Left cardiac atrium (tissue), 4 donors: ENCODE measurements around the gene USP47. TPM values are rescaled to one million over a fixed set of nuclear protein-coding genes. Genes with fewer than 3 reads are reported as not detected.

ENCODE experiments used
- ATAC-seq, 2 donors: fragments of 200-7000 bp; cut with Tn5 transposase; one replicate each; pipeline ENCODE4 v1.9.1; 2020; ENCODE audit warnings: mild to moderate bottlenecking in 2 of 2, moderate library complexity in 2 of 2
- DNase-seq: peaks from one replicate; pipeline ENCODE4 v3.0.0-alpha.2; 2020
- intact Hi-C, 2 donors: fragments of 100-400 bp; cut with DNase I; formaldehyde crosslinking; loops; one replicate each; pipeline versions ENCODE4 v1.14.1 to v1.15.1; 2022 to 2023
- long read RNA-seq: library from polyadenylated mRNA; unstranded; transcript quantifications from one replicate; pipeline ENCODE4 v2.0.0, GENCODE V29; 2021
- total RNA-seq, 2 donors: library from RNA; stranded (reverse); fragmentation: NEBNext Ultra II Directional; extraction: Animal tissue kit (Norgen Biotek cat#: 25700); gene quantifications; one replicate each; pipeline ENCODE4 v1.2.1, GENCODE V29; 2021
- donor health status: DM: no; HTN: yes; CAD: no.
- donor health status: DM: no; HTN: yes; CAD: no; lungs with severe emphysema.
- donor health status: DM: yes; HTN: yes; CAD: no.
- donor health status: Dilated cardiomyopathy.

Gene USP47
- total RNA-seq = 10 to 100 TPM; 48.3 to 56.4 TPM
- long read RNA-seq, full-length matches to known transcripts = 75 of 152 reads
- long read RNA-seq, partial matches to known transcripts = 65 of 152 reads
- long read RNA-seq, other reads (novel, unspliced or antisense) = 12 of 152 reads

DNA sequence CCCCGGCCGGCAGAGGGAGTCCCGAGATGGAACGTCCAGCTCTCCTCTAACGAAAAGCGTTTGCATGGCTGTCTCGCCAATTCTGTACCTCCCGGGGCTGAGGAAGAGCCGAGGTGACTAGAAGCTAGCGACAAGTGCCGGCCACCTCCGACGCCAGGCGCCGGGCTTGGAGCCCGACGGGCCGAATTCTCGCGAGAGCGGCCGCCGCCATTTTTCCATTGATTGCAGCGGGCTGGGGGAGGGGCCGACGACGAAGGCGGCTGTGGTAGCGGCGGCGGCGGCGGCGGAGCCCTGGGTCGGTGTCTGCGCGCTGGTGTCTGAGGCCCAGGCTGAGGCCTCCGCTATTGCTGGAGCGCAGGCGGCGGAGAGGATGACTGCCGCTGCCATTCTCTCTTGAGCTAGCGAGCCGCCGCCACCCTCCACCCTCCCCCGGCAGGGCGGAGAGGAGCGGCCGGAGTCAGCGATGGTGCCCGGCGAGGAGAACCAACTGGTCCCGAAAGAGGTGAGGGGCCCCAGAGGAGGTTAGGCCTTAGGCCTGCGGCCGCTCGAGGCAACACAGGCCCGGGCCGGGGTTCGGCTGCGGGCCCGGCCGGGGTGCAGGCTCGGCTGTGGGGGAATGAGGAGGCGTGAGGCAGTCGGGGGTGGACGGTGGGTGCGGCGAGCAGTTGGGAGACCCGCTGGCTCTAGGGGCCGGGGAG, at the start of gene USP47:
TSS of gene USP47 (plus strand) at position 250 of the 698 bp plus-strand sequence. CDS start at position 464, 214 bp downstream.
- ATAC-seq = peak; percentile 93 to 94
- peak; percentile 95 for DNase-seq
- intact Hi-C loops = no loop called here

- DNase-seq (no peak), ATAC-seq (no peak)
- intact Hi-C loops = no loop called here
These were observed 48.7 kb upstream of the USP47 start for GRCh38 chr11:11793073-11793472.

DNA sequence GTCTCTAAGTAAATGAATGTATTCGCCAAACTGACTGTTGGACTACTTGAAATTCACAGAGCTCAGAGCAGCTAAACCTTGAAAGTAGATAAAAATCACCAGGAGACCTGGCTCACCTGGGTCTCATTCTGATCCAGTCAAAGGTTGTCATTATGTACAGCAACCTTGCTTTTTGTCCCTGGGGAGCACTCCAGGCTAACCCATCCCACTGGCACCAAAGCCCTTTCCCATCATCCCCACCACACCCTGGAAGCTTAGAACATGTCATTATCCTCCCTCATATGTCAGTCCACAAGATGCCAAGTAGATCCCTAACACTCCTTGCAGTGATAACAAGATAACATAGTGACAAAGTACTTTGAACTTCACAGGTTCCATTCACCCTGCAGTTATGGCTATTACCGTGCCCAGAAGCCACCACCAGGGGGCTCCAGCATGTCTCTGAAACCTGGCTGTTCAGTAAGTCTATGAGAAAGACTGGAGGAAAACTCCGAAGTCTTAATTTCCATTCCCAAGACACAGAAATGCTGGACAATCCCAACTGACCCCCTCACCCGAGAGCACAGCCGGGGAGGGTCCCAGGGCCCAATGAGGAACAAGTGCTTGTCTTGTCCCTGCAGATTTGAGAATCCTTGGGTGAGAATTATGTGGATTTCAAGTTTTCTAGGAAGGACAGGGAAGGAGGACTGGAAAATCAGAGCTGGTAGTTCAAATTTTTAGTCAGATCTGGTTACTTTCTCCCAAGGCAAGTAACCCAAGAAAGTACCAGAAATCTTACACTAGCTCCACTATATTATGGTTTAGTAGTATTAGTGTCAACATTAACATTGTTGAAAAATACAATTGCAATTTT, 43.0 kb upstream of the USP47 start:
- intact Hi-C loops = loop anchor here (5.0 kb wide), 2 partner anchors 243 to 483 kb away; no protein-coding TSS in a partner anchor
- peak; percentile 71 to 91 for ATAC-seq
- peak; percentile 87 for DNase-seq

DNA sequence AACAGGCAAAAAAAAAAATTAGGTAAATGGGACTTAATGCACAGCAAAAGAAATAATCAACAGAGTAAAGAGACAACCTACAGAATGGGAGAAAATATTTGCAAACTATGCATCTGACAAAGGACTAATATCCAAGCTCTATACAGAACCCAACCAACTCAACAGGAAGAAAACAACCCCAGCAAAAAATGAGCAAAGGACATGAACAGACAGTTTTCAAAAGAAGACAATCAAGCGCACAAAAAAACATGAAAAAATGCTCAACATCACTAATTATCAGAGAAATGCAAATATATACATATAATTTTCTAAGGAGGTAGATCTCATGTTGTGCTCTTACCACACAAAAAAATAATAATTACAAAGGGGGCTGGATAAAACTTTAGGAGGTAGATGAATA, 36.5 kb upstream of the USP47 start:
- ATAC-seq (no peak), DNase-seq (no peak)
- intact Hi-C loops = loop anchor here in 1 of 2 donors (10.0 kb wide), 2 partner anchors 90 to 240 kb away; no protein-coding TSS in a partner anchor

GRCh38 chr11:11806074-11806473, 35.7 kb upstream of the USP47 start:
- intact Hi-C loops = loop anchor here in 1 of 2 donors (10.0 kb wide), 2 partner anchors 89 to 239 kb away; no protein-coding TSS in a partner anchor
- no peak for DNase-seq
- no peak for ATAC-seq

GRCh38 chr11:11806586-11806985, 35.2 kb upstream of the USP47 start:
- no peak for DNase-seq
- intact Hi-C loops = loop anchor here in 1 of 2 donors (10.0 kb wide), 2 partner anchors 88 to 238 kb away; no protein-coding TSS in a partner anchor
- ATAC-seq = peak in 1 of 2 donors; percentile 49

DNA sequence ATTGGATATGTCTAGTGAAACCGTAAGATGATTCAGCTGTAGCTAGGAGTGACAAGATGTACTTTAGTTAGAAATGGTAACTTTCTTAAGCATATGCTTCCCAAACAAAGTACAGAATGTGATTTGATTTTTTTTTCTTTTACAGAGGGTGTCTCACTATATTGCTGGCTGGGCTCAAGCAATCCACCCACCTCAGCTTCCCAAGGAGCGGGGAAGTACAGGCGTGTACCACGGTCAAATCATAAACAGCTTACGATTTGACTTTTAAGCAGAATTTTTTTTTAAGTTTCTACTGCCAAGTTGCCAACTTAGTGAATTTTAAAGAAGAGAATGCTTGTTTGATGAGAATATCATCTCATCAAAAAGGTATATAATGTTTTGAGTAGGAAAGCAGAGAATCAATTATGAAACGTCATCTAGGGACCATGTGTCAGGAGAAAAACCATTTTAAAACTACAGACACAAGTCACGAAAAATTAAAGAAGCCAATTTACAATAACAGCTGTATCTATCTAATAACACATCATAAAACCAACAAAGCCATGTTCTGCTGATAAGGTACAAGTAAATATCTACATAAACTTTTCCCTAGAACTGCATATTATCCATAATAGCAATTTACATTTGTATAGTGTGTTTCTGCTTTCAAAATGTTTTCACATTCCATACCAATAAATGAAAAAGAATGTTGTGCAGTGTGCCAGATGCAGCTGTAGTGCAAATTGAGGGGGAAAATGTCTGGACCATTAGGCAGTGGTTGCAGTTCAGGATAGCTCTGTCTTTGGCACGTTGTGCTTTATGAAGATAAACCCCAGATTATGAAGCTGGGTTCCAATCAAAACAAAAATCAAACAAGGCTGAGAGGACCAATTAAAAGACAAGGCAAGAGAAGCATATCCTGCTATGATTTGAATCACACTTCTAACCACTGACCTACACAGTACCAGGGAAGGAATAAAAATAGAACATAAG, 33.7 kb upstream of the USP47 start:
- peak in 1 of 2 donors; percentile 10 for ATAC-seq
- intact Hi-C loops = loop anchor here in 1 of 2 donors (10.0 kb wide), 2 partner anchors 87 to 237 kb away; no protein-coding TSS in a partner anchor

DNA sequence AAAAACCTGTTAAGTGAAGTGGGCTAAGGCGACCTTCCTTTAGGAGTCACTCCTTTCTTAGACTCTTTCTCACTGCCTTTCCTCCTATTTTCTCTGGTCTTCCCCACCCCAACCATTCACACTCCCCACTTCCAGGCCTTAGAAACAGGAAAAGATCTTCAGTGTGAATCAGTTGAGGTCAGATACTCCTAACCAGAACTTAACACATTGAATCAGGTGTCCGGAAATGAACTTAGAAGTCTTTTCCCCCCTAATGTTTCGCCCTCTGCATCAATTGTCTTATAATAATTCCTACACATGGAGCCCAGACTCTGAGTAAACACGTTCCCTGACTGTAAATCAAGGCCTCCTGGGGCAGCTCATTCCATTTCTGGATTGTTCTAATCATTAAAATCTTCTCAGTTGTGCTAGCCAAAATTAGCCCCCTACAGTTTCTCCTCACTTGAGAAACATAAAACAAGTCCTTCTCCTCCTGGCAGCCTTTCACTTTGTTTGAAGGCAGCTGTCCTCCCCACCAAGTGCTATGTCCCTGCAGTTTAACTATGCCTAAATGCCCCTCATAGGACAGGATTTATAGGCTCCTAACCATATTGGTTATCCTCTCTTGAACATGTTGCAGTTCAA, 32.7 kb upstream of the USP47 start:
- intact Hi-C loops = loop anchor here in 1 of 2 donors (10.0 kb wide), 2 partner anchors 86 to 236 kb away; no protein-coding TSS in a partner anchor
- no peak for ATAC-seq
- DNase-seq = no peak

More for the DNA sequence above, 33.7 kb upstream of the USP47 start:
- no peak for DNase-seq

- DNase-seq = no peak
- intact Hi-C loops = no loop called here
- ATAC-seq = peak in 1 of 2 donors; percentile 30
These were observed 30.7 kb upstream of the USP47 start for GRCh38 chr11:11810764-11811726.

- DNase-seq (peak; percentile 35), ATAC-seq (peak; percentile 94 to 96)
- intact Hi-C loops = no loop called here
These were observed 28.3 kb upstream of the USP47 start for GRCh38 chr11:11813288-11813962.

DNA sequence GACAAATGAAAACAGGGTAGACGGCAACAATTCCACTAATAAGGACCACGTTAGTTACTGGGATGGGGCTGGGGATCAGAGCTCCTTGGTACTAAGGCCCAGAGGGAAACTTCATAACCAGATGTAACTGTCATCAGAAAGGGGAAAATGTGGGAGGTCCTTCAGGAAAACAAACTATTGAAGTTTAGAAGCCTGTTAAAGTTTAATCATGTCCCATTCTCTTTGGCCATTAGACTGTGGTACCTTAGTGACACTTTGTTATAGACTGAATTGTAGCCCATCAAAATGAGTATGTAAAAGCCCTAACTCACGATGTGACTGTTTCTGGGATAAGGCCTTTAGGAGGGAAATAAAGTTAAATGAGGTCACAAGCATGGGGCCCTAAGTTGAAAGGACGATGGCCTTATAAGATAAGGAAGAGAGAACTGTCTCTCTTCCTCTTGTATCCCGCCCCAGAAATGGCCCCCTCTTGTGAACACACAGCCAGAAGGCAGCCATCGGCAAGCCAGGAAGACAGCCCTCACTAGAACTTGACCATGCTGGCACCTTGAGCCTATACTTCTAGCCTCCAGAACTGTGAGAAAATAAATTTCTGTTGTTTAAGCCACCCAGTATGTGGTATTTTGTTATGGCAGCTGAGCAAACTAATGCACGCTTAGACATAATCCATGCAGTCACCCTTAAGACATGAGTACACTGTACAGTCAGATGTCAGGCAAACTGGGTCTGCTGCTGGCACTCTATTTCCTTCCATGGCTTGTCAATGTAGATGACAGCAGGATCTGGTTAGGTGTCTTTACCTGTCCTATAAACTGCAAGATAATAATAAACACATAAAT, 26.9 kb upstream of the USP47 start:
- DNase-seq (no peak), ATAC-seq (no peak)
- intact Hi-C loops = no loop called here

DNA sequence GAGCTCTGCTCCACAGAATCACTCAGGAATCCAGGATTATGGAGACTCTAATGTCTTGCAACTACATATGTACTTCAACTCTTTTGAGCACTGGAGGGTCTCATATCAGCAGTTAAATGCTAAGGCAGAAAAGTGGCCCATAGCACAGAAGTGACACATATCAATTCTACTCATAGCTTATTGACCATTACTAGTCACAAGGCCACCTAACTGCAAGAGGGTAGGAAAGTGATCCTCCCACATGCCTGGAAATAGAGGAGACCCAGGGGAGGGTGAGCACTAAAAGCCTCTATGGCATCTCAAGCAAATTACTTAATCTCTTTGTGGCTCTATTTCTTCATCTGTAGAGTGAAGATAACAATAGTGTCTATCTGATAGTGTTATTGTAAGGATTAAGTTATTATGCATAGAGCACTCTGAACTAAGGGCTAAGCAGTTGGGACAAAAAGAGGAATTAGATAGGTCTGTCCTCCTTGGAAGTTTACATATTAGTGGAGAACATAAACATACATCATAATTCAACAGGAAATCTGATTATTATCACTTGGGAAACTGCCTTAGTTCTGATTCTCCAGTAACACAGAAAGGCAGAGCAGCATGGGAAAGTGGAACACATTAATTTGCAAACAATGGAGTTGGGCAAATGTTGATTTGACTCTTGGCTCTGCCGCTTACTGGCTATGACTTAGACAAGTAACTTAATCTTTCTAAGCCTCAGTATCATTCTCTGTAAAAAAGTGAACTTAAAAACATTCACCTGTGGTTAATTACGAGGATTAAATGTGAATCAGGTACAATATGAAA, 25.1 kb upstream of the USP47 start:
- DNase-seq (no peak), ATAC-seq (no peak)
- intact Hi-C loops = no loop called here

GRCh38 chr11:11817957-11818356, 23.8 kb upstream of the USP47 start:
- no peak for DNase-seq
- intact Hi-C loops = no loop called here
- ATAC-seq = no peak

DNA sequence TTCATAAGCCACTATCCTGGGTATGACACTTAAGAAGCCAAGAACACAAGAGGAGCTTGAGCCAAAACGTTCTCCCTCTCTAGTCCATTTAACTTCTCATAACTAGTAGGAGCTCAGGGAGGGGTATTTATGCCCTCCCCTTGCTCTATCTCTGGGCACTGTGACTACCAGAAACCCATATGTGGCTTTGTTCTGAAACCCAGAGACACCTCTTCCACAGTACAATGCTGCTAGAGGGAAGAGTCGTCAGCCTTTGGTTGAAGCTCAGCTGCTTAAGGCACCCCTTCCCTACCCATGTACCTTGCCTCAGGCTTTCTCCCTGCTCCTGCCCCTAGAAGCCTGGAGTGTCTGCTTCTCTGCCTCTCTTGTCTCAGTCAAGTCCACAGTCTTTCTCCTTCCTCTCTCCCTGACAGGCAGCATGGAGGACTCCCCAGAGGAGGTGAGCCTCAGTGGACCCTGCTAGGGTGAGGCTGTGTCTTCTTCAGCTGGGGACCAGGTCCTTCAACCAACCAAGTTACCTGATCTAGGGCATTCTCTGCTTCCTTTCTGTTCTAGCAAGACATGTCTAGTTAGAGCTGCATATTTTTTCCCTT, 23.1 kb upstream of the USP47 start:
- ATAC-seq (no peak), DNase-seq (no peak)
- intact Hi-C loops = no loop called here
